ENCODE data around the gene TREH. TPM values are rescaled to one million over a fixed set of nuclear protein-coding genes. Genes with fewer than 3 reads are reported as not detected.

The TREH gene
- total RNA-seq, 2 experiments from 2014 or later: not detected

- ChIA-PET POLR2A (interaction anchor here (1.0 kb wide), 1 partner anchor 13 kb away, joined by 3 read pairs; no protein-coding TSS in a partner anchor), CTCF (ENCODE audit: unreplicated experiment) (no interaction called here)
- Histone ChIP-seq H3K79me2 (ENCODE audit: insufficient read depth, low read depth, low read length) (no peaks in the 10 kb centered on the region), H3K9me2 (ENCODE audit: insufficient read depth, low read length) (no peaks in the 10 kb centered on the region), H4K20me1 (ENCODE audit: insufficient read depth, low read length) (no peaks in the 10 kb centered on the region), H3K4me3 (ENCODE audit: low read depth, low read length, poor library complexity, severe bottlenecking) (no peak overlapping the region), H3K36me3 (ENCODE audit: insufficient read depth, low read length) (no peaks in the 10 kb centered on the region), H3K27ac (ENCODE audit: low read depth, low read length, poor library complexity, severe bottlenecking) (no peak overlapping the region), H3K4me1 (ENCODE audit: insufficient read depth, low read length, poor library complexity, severe bottlenecking) (no peaks in the 10 kb centered on the region), H3K4me2 (ENCODE audit: low read length) (no peak overlapping the region), H2AFZ (ENCODE audit: low read length) (no peak overlapping the region), H3K9me3 (ENCODE audit: low read length) (no peaks in the 10 kb centered on the region)
- intact Hi-C loops (cut with micrococcal nuclease; ENCODE audit: unreplicated experiment): no loop called here
- TF ChIP-seq EZH2phosphoT487 (IDR thresholded peaks at IDR 0.05; ENCODE audit: borderline replicate concordance, low read depth, low read length) (no peak), CTCF (conservative IDR thresholded peaks at IDR 0.05; ENCODE audit: low read length) (no peak)
- no peak for DNase-seq (ENCODE audit: low spot score)
- no TSS peak for BruUV-seq (replicated peaks)
These were observed 45.5 kb downstream of the TREH start for GRCh38 chr11:118633979-118634378.

DNA sequence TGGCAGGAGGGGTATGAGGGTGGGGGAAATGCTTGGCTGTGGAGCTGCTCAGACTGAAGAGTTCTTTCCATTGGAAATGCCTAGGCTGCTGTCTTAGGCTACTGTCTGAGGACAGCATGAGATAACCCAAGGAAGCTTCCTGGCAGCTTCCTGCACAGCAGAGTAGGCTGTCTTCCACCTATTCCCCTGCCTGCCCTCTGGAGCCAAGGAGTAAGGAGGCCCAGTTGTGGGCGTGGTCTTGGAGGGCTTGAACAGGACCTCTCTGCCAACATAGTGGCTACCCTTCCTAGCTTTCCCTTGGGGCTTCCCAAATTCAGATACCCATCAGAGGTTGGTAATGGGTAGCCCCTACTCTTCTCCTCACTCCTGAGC, 46.1 kb downstream of the TREH start:
- H3K79me2 ChIP-seq (ENCODE audit: insufficient read depth, low read depth, low read length): no peaks in the 10 kb centered on the region
- ChIA-PET POLR2A (no interaction called here), CTCF (ENCODE audit: unreplicated experiment) (no interaction called here)
- no peak overlapping the region for H3K27ac ChIP-seq (ENCODE audit: low read depth, low read length, poor library complexity, severe bottlenecking)
- no peaks in the 10 kb centered on the region for H4K20me1 ChIP-seq (ENCODE audit: insufficient read depth, low read length)
- no peak overlapping the region for H3K4me2 ChIP-seq (ENCODE audit: low read length)
- no peaks in the 10 kb centered on the region for H3K4me1 ChIP-seq (ENCODE audit: insufficient read depth, low read length, poor library complexity, severe bottlenecking)
- no peak for TF ChIP-seq EZH2phosphoT487 (IDR thresholded peaks at IDR 0.05; ENCODE audit: borderline replicate concordance, low read depth, low read length)
- TF ChIP-seq CTCF (conservative IDR thresholded peaks at IDR 0.05; ENCODE audit: low read length): no peak
- no peaks in the 10 kb centered on the region for H3K9me2 ChIP-seq (ENCODE audit: insufficient read depth, low read length)
- no peaks in the 10 kb centered on the region for H3K9me3 ChIP-seq (ENCODE audit: low read length)
- no peaks in the 10 kb centered on the region for H3K36me3 ChIP-seq (ENCODE audit: insufficient read depth, low read length)
- BruUV-seq (replicated peaks): no TSS peak
- no peak overlapping the region for H3K4me3 ChIP-seq (ENCODE audit: low read depth, low read length, poor library complexity, severe bottlenecking)
- no peak overlapping the region for H2AFZ ChIP-seq (ENCODE audit: low read length)
- intact Hi-C loops (cut with micrococcal nuclease; ENCODE audit: unreplicated experiment): no loop called here
- no peak for DNase-seq (ENCODE audit: low spot score)

GRCh38 chr11:118632577-118633318, 46.7 kb downstream of the TREH start:
- ChIA-PET CTCF (ENCODE audit: unreplicated experiment) (no interaction called here), POLR2A (no interaction called here)
- Histone ChIP-seq H3K9me2 (ENCODE audit: insufficient read depth, low read length) (no peaks in the 10 kb centered on the region), H3K9me3 (ENCODE audit: low read length) (no peaks in the 10 kb centered on the region), H3K27ac (ENCODE audit: low read depth, low read length, poor library complexity, severe bottlenecking) (no peak overlapping the region), H3K4me2 (ENCODE audit: low read length) (no peak overlapping the region), H3K79me2 (ENCODE audit: insufficient read depth, low read depth, low read length) (no peaks in the 10 kb centered on the region), H4K20me1 (ENCODE audit: insufficient read depth, low read length) (no peaks in the 10 kb centered on the region), H3K4me1 (ENCODE audit: insufficient read depth, low read length, poor library complexity, severe bottlenecking) (no peaks in the 10 kb centered on the region), H3K4me3 (ENCODE audit: low read depth, low read length, poor library complexity, severe bottlenecking) (no peak overlapping the region), H3K36me3 (ENCODE audit: insufficient read depth, low read length) (no peaks in the 10 kb centered on the region), H2AFZ (ENCODE audit: low read length) (no peak overlapping the region)
- BruUV-seq (replicated peaks): no TSS peak
- no peak for TF ChIP-seq EZH2phosphoT487 (IDR thresholded peaks at IDR 0.05; ENCODE audit: borderline replicate concordance, low read depth, low read length)
- TF ChIP-seq CTCF (conservative IDR thresholded peaks at IDR 0.05; ENCODE audit: low read length): no peak
- DNase-seq (ENCODE audit: low spot score): no peak
- intact Hi-C loops (cut with micrococcal nuclease; ENCODE audit: unreplicated experiment): no loop called here
